ENCODE measurements around the gene SCUBE1. TPM values are rescaled to one million over a fixed set of nuclear protein-coding genes. Genes with fewer than 3 reads are reported as not detected.
"Not testable (repeated sequence)": the region's sequence is repeated elsewhere in the genome, so short reads cannot be mapped to it uniquely, and the experiment has no call there.

Gene SCUBE1
- polyA plus RNA-seq, 3 donors = 6.6 to 8.1 (median 7.0) TPM

DNA sequence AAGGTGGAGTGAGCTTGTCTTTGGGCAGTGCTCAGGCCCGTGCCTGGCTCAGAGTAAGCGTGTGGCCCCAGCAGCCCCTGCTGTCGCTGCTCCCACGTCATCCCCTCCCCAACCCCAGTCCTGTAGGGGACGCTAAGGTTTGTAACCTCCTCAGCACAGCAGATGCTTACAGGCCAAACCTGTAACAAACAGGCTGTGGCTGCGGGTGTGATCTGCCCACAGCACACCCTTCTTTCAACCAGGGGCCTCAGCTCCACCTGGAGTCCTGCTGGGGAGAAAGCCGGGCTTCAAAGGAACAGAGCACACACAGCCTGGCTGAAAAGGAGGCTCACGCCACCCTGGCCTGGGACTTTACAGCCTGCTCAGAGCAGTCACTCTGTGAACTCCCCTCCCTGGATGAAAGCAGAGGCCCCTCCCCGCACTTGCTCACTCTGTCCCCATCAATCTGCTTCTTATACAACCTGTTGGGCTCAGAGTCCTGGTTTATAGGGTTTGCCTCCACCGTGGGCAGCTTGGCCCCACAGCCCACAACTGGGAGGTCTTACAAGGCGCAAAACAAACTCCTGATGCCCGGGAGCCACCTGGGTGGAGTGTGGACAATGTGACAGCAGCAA lies 54.3 kb downstream of the SCUBE1 start:
- DNase-seq (ENCODE audit: low read depth in 3 of 3, low spot score in 2 of 3) = no peak

DNA sequence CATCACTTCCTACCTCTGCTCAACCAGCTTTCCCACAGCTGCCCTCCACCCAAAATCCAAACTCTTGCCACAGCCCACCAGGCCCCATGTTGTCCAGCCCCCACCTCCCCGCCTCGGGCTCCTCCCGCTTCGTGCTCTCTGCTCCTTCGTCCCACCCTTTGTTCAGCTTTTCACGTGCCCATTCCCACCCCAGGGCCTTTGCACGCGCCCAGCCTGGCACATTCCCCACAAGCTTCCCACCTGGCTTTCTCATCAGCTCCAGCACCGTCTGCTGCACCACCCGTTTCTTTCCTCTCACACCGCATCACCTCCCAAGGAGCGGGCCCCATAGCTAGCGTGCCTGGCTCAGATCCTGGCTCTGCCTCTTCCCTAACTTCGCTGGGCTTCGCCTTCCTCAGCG lies 54.8 kb downstream of the SCUBE1 start:
- DNase-seq (ENCODE audit: low read depth in 3 of 3, low spot score in 2 of 3) = no peak

GRCh38 chr22:43287441-43287840 lies 55.7 kb downstream of the SCUBE1 start:
- no peak for DNase-seq (ENCODE audit: low read depth in 3 of 3, low spot score in 2 of 3)

- no peak for DNase-seq (ENCODE audit: low read depth in 3 of 3, low spot score in 2 of 3)
These were observed 61.8 kb downstream of the SCUBE1 start for GRCh38 chr22:43281394-43281793.

GRCh38 chr22:43280523-43280886 lies 62.7 kb downstream of the SCUBE1 start:
- DNase-seq (ENCODE audit: low read depth in 3 of 3, low spot score in 2 of 3) = not testable (repeated sequence)

GRCh38 chr22:43279867-43280522 lies 63.2 kb downstream of the SCUBE1 start:
- no peak for DNase-seq (ENCODE audit: low read depth in 3 of 3, low spot score in 2 of 3)

- DNase-seq (ENCODE audit: low read depth in 3 of 3, low spot score in 2 of 3) = no peak
These were observed 65.1 kb downstream of the SCUBE1 start for GRCh38 chr22:43277987-43278601.

DNA sequence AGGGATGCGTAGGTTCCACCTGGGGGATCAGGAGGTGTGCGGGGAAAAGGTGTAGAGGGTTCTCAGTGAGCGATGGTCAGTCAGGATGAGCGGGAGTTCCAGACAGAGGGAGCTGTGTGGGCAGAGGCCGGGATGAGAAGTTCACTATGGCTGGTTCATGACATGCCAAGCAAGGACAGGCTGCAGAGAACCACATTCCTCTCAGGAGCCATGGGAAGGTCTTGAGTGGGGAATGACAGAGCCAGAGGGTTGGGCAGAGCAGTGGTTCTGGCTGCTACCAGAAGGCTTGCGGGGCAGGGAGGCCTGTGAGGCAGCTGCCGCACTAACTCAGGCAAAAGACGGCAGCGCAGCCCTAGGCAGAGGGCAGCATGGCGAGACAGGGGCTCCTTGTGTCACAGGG lies 66.1 kb downstream of the SCUBE1 start:
- no peak for DNase-seq (ENCODE audit: low read depth in 3 of 3, low spot score in 2 of 3)

DNA sequence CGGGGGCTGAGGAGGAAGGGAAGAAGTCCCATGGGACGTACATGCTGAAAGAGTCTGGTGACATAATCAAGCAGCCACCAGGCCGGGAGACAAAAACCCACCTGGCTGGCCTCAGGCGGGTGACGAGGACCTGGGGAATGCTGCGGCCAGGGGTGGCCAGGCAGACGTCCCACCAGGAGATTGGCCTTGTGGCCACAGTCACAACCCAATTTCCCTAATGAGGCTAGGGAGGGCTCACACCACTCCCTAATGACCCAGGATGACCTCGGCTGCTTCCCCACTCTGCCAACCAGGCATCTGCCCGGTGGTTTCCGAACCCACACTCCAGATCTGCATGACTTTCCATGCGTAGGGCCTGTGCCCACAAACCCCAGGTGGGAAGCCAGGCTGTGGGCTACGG lies 66.9 kb downstream of the SCUBE1 start:
- no peak for DNase-seq (ENCODE audit: low read depth in 3 of 3, low spot score in 2 of 3)

GRCh38 chr22:43275545-43276317 lies 67.4 kb downstream of the SCUBE1 start:
- no peak for DNase-seq (ENCODE audit: low read depth in 3 of 3, low spot score in 2 of 3)

GRCh38 chr22:43274595-43275240 lies 68.5 kb downstream of the SCUBE1 start:
- no peak for DNase-seq (ENCODE audit: low read depth in 3 of 3, low spot score in 2 of 3)

- no peak for DNase-seq (ENCODE audit: low read depth in 3 of 3, low spot score in 2 of 3)
These were observed 69.2 kb downstream of the SCUBE1 start for GRCh38 chr22:43273902-43274484.

DNA sequence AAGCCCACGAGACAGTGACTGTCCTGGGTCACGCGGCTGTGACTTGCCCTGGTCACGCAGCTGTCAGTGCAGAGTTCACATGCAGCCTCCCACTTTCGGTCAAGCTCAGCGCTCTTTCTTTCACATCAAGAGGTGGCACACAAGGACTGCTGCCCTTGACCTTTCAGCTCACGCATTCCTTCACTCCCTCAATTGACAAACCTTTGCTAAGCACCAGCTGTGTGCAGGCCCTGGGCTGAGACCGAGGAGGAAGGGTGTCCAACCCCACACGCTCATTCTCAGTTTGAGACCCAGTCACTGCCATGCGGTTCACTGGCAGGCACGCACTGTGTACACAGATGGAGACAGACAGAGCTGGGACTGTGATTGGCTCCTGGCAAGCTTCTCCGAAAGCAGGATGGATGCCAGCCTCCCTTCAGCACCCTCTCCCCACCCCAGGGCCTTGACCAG lies 70.3 kb downstream of the SCUBE1 start:
- no peak for DNase-seq (ENCODE audit: low read depth in 3 of 3, low spot score in 2 of 3)

DNA sequence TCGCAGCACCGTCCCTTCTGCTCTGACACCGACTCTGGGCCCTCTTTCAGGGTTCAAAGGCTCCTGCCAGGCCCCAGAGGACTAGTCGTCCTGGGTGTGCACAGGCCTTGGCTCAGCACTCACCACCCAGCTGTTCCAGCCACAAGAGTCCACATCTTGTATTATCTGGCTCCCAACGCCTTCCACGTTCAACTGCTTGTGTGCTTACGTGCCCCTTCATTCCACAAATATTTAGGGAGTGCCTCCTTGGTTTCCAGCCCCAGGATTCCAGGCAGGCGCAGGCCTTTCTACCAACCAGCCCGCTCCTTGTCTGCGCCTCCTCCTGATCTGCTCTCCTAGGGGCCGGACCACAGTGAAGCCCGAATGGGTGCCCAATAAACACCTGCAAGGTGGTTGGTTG lies 70.9 kb downstream of the SCUBE1 start:
- no peak for DNase-seq (ENCODE audit: low read depth in 3 of 3, low spot score in 2 of 3)

DNA sequence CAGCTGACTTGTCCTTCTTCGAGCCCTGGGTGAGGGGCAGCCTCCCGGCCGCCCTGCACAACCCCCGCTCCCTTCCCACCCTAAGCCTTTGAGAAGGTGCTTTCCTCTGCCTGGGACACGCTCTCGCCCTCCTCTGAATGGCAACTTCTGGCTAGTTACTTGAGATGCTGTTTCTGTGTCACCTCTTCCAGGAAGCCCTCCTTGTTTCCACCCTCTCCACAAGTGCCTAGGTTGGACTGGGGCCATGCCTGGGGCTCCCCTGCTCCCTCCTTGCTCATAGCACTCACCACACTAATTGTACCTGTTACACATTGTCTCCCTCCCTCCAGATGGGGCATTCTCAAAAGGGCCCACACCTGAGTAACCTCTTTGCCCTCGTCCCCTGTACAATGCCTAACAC lies 72.2 kb downstream of the SCUBE1 start:
- DNase-seq (ENCODE audit: low read depth in 3 of 3, low spot score in 2 of 3) = no peak

GRCh38 chr22:43270314-43270908 lies 72.8 kb downstream of the SCUBE1 start:
- no peak for DNase-seq (ENCODE audit: low read depth in 3 of 3, low spot score in 2 of 3)

DNA sequence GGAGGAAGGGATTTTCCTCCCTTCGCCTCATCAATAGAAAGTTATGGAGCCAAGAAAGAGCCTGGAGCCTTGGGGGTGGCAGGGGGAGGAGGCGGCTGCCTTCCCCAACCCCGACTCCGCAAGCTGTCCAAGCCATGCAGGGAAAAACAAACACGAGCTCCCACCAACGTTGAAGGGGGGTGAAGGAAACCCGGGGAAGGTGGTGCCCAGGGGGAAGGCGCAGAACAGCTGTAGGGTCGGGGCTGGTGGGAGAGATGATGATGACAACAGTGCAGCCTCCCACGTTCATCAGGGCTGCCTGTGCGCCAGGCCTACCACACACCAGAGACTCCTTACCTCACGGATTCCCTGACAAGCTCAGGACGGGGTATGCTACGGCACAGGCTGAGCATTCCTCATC lies 73.5 kb downstream of the SCUBE1 start:
- no peak for DNase-seq (ENCODE audit: low read depth in 3 of 3, low spot score in 2 of 3)

DNA sequence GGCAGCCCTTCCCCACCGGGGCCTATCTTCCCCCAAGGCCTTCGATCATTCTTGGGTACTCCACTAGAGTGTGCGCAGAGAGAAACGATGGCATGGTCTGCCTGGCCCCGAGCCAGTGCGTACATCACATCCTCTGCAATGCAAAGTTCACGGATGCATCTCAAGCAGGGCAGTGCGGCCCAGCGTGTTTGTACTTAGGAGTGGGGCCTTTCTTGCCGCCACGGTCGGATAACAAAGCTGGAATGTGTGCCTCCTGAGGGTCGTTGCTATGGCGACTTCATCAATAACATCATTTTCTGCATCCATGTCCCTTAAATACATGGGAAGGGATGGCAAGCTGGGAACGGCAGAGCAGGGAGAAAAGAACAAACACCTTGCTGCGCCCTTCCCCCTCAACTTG lies 73.9 kb downstream of the SCUBE1 start:
- DNase-seq (ENCODE audit: low read depth in 3 of 3, low spot score in 2 of 3) = no peak

DNA sequence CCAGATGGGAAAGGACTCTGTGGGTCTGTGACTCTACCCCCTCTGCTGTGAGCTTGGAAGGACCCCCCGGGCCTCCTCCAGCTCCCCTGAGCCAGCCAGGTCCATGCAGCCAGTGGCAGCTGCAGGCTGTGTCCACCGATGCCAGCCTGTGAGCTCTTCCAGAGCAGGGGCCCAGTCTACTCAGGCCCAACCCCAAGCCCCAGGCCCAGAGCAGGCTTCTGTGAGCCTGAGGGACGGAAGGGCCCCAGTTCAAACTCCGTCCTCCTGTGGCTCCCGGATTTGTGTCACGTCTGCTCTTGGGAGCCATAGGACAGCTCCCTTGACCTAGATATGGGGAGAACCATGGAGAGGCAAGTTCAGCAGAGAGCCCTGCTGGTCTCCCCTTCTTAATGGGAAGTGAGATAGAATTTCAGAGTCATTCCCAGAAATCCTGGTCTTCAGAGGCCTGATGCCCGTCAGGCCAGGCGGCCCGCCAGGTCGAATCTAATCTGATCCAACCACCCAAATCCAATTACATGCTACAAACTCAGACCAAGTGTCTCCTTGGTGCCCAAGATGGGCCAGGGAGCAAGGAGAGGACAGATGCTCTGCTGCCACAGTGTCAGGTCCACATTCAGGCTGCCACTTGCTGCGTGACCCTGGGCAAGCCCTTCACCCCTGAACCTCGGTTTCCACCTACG lies 75.1 kb downstream of the SCUBE1 start:
- no peak for DNase-seq (ENCODE audit: low read depth in 3 of 3, low spot score in 2 of 3)

Data from right renal cortex interstitium (tissue), 3 donors.